NCI-H128 (cell line): ENCODE data around the gene ZFHX3.

ENCODE experiments used
- DNase-seq: peaks from one replicate; lab custom pipeline; 2025; ENCODE audit not compliant: unreplicated experiment; lab: John Stamatoyannopoulos, UW

ZFHX3 gene

DNA sequence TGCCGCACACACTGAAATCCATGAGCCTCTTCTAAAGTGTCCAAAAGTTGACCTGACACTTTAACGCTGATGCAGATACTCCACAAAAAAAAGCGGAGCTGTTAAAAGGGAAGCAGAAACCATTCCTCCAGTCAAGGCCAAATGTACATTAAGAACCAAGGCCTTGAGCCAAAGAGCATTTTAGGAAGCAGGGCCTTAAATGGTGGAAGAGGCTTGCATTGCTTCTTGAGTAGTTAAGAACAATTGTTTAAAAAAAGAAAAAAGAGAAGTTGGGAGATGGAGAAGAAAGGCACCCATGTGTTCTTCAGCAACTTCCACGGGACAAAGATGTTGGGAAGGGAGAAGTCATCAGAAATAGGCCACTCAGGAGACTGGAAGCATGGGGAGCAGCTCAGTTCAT is 6.3 kb downstream of the ZFHX3 start:
- DNase-seq, result no peak

DNA sequence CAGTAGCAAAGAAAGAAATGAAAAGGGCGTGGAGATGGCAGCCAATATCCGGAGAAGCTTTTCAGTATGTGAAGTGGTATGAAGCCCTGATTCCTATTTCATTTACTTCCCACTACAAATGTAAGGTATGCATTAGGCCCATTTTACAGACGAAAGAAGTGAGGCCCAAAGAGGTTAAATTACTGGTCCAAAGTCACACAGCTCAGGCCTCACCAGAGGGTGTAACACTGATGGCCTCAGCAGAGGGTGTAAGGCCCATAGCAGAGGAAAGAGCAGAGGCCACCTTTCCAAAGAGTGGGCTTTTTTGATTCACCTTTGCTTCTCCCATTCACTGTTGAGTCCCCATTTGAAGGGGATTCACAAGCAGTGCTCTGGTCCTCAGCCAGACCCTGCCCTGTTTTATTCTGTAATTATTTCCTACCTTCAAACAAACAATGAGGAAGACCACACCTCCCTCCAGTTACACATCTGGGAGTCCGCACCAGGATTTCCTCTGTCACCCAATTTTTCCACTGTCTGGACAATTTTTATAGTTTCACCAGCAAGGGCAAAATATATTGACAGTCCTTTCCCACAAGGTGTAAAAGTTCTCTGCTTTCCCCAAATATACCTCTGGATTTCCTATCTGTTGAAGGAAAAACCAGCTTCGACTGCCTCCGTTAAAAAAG is 7.1 kb downstream of the ZFHX3 start:
- no peak for DNase-seq

DNA sequence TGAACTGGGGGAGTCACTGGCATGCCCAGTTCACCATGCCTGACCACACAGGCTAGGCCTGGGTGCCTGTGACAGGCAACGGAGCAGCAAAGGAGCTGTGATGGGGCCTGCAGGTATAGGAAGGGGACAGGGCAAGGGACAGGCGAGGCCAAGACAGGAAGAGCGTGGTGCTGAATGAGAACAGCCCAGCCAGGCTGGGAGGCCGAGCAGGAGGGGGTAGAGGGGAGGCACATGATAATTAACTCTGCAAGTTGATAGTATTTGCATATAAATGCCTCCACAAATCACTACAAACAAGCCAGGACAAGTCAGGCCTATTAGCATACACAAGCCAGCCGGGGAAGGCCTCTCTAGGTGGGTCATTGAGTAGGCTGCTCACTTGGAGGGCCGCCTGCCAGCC is 7.8 kb downstream of the ZFHX3 start:
- DNase-seq, result no peak

DNA sequence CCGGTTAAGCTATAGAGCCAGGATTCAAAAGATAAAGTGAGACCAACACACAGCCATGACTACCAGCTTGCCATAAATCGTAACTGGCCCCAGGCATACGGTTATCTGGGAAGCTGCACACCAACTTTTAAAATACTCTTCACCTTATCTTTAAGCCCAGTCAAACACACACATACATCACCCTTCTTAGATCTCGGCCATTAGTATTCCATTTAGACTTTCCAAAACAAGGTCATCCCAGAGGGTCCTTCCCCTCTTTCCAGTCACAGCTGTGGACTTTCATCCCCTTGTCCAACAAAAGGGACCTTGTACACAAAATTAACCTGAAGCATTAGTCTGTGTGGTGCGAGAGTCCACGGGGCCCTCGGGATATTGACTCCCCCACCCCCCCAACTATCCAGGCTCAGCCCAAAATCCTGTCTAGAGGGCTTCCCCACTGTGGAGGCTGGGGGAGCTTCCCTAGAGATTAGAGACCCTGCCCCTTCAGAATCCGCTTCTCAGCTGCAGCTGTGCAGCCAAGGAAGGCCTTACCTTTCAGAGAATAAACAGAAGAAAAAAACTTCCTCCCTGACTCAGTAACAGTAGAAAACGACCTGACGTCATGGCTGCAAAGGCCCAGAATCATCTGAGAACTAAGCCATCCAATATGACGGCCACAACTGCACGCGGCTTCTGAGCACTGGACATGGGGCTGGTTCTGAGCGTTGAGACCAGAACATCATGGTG is 9.9 kb downstream of the ZFHX3 start:
- DNase-seq, result no peak

DNA sequence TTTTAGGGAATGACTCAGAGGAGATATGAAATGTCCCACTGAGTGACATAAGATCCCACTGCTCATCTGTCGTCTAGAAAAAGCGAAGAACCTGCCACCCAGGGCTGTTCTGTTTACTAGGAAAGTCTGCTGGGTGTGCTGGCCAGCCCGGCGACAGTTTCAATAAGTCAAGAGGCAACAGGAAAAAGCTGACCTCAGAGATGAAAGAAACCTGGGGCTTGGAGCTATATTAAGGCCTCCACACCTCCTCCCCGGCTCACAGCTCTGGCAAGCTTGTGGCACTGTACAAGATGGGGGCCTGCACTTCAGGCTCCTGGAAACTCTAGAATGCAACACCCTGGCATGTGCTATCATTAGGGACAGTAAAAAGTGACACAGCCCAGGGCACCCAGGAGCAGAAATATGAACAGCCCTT is 10.6 kb downstream of the ZFHX3 start:
- DNase-seq, result no peak

DNA sequence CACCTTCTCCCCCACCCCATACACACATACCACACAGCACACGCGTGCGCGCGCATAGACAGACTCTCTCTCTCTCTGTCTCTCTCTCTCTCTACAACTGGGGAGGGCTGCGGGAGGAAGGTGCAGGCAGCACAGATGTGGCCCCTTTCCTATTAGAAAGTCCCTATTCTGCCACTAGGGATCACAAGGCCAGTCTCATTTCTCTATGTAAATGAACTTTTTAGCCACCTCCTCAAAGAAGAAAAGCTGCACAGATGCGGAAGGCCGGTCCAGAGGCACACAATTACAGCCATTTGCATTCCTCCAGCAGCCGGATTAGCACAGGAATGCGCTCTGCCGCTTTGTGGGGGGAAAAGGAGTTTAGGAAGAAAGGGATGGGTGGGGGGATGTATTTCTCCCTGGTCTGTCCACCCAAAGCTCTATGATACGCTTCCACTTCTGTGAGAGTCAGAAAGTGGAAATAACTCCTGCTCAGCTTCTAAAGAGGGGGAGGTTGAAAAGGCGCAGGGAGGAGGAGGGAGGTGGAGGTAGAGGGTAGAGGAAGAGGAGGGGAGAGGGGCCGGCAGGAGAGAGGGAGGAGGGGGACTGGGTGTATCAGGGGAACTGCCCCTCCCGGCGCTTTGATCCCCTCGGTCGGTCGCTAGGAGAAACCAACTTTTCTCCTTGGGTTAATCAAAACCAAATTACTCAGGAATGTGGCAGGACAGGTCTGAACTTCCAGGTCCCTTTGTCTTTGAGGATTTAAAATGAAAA is 11.7 kb downstream of the ZFHX3 start:
- DNase-seq, result no peak

DNA sequence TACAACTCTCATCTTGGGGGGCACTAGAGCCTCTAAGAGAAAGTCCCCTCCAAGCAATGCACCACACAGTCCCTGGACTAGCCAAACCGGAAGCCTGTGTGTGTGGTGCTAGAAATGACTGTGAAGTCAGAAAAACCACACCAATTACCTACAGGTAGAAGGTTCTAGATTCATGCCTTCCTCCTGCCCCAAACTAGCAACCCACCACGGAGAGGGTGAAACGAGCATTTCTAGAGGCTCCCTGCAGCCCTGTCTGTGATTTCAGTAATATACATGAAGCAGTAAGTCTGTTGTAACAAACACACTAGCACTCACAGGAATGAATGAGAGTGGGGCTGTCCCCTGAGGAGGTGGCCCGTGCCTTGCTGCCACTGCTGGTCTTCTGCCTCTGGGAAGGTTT is 13.6 kb downstream of the ZFHX3 start:
- no peak for DNase-seq

DNA sequence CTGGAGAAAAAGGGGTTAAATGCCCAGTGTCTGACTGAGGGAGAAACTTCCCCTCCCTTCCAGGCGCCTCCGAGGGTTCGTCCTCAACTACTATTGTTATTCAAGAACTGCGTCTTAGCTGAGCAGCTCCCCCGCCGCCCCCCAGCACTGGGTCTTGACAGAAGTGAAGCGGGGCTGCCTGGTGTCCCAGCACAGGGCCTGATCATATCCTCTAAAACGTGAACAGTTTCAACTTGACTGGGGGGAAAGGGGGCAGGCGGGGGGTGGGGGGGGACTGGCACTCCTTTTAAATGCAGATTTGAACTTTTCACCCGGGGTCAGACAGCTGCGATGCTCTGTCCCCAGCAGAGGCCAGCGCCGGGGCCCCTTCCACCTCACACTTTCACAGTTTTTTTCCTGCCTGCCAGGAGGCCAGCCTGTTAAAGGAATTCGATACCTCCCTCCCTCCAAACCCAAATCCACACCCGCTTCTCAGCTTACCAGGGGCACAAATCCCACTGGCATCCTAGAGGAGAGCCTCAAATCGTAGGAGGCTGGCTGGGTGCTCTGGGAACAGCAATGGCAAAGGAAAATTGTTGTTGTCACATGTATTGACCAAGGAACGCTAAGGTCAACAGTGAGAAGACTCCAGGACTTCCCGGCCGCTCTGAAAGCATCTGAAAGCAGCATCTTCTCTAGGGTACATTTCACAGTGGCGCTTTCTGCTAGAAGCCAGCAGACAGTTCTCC is 14.5 kb downstream of the ZFHX3 start:
- no peak for DNase-seq

DNA sequence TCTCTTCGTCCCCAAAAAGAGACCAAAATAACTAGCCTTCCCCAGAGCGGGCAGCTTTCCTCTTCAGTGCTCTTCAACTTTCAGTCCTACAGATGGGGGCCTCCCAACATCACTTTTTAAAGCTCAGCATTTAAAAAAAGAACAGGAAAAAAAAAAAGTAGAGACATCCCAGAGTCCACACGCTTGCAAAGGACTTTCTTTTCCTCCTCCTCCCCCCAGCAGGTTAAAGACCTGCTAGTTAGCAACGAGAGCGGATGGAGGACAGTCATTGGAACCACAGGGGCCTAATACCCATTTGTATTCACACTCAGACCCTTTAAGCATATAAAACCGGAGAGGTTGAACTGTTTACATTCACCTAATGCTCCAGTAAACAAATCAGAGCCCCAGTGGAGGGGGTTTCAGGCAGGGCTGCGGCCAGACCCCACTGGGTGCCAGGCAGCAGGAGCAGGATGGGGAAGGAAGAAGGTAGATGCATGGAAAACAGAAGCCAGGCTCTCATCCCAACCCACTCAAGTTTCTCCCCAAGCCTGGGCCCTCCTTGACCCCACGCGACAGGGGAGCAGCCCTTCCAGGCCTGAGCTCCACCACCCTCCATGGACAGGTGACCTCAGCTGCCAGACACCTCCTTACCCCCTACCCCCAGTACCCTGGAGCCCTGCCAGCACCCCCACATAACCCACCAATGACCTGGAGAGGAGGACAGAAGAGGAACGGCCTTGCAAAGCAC is 15.2 kb downstream of the ZFHX3 start:
- no peak for DNase-seq

DNA sequence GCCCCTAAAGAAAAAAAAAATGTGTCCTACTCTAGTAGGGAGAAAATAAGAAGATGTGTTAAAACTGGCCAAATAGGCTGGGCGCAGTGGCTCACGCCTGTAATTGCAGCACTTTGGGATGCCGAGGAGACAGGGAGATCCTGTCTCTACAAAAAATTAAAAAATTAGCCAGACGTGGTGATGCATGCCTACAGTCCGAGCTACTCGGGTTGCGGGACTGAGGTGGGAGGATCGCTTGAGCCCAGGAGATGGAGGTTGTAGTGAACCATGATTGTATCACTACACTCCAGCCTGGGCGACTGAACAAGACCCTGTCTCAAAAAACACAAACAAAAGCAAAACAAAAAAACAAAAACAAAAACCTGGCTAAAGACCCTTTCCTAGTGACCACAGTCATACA is 15.9 kb downstream of the ZFHX3 start:
- DNase-seq, result no peak

DNA sequence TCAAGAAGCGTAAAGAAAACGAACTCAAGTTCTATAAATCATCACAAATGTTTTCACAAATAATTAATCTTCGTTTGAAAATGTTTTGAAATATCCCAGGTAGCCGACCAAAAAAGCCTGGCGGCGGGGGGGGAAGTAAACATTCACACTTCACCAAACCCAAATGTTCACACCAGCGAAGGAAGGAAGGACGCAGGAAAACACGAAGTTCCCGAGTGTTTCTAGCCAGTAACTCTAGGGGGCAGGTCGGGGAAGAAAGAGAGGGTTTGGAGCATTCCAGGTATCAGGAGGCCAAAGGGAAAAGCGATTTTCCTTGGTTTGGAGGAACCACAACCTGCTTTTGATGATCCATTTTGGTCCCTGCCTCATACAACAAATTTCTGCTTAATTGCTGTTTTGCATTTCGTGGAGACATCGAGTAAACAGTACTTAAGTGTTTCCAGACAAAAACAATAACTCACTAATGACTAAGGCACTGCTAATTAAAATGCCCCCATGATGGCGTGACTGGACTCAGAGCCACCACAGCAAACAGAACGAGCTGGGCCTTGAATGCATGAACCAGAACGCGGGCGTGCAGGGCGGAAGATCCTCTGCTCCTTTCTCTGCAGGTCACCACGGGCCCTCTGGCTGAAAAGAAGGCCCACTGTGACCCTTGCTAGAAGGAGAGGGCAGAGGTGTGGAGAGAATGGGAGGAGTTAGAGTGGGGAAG is 16.6 kb downstream of the ZFHX3 start:
- DNase-seq, result no peak

DNA sequence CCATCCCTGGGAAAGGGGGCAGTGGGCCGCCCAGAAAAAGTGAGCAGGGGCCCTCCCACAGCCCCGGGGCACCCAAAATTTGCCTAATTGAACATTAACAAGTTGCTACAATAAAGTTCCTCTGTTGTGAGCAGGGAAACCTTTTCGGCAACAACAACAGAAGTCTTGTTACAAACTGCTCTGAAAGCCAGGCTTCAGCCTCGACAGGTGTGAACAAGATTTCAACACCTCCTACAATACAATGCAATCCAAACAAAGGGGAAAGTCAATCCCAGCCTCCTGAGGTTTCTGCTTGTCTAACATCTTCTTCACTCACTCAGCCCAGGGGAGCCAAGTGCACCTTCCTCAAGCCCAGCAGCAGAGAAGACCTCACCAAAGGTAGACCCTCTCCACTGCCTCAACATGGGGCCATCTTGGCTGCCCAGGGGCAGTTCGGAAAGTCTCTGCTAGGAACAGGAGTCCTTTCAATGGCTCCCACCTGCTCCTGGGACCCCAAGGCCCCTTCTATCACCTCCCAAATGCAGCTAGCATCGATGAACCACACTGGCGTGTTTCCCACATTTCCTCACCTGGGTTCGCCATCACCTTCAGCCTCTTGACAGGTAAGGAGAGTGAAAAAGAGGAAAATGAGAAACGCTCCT is 19.1 kb downstream of the ZFHX3 start:
- no peak for DNase-seq

DNA sequence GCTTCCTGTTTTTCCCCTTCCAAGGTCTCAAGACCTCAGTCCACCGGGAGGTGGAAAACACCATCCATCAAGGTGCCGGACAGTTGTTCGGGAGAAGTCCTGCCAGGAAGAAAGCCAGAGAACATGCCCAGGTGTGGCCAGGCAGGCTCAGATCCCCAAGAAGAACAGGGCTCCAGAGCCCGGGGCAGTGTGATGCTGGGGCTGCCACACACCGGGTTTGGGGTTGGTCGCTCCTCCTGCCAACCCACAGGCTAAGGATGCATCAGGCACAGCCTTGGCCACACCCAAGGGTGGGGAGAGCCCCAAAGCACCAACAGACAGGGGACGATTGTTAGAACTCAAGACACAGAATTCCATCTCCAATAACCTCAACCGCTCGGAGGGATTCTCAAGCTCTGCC is 19.7 kb downstream of the ZFHX3 start:
- DNase-seq, result no peak

DNA sequence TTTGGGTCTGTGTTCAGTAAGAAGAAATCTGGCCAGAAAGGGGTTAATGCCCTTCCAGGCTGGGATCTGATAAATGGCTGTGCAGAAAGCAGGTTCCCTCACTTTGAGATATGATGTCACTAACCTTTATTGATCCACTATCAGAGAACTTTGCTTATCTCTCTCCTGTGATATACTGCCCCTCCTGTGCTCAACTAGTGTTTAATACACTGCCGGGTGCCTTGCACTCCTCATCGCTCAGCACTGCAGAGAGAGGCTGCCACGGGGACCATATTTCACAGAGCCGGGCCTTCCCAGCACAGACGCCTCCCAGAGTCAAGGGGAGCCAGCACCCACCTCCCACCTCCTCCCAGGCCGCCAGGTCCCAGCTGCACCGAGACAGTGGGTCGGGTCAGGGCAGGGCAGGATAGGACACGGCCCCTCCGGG is 20.2 kb downstream of the ZFHX3 start:
- no peak for DNase-seq

DNA sequence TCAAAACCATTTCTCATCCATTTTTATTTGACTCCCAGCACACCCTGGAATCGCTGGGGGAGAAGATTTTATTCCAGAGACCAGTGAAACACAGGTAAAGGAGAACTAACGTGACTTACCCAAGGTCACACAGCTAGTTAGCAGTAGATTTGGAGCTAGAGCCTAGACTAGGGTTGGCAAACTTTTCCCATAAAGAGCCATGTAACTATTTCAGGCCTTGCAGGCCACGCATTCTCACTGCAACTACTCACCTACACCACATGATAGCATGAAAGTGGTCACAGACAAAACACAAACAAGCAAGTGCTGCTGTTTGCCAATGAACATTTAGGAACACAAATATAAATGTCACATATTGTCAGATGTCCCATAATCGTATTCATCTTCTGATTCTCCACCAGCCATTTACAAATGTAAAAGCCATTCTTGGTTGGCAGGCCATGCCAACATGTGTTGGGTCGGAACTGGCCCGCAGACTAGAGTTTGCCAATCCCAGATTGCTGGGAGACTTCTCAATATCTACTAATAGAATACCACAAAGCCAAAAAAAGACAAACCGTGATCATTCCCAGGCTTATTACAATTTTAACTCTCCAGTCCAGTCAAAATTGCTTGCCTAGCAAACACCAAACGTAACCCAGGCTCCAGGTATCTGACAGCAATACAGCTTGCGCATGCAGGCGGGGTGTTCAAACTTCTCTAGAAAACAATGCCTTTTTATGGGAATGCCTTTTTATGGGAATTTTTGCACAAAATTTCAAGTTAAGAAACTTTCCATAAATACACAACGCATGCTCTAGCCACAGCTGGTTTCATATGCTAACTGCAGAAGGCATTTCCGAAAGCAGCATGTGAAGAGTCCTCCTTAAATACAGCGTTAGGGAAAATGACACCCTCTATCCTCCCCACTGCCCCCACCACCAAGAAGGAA is 20.9 kb downstream of the ZFHX3 start:
- no peak for DNase-seq

DNA sequence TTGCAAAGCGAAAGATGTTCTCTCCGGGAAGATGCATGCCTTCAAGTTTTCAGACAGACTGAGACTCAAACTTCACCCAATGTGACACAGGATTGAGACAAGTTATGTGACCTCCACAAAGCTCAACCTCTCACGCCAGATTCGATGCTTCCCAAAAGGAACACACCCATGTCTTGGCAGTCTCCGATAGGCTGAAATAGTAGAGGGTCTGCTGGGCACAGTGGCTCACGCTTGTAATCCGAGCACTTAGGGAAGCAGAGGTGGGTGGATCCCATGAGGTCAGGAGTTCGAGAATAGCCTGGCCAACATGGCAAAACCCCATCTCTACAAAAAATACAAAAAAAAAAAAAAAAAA is 22.1 kb downstream of the ZFHX3 start:
- no peak for DNase-seq

DNA sequence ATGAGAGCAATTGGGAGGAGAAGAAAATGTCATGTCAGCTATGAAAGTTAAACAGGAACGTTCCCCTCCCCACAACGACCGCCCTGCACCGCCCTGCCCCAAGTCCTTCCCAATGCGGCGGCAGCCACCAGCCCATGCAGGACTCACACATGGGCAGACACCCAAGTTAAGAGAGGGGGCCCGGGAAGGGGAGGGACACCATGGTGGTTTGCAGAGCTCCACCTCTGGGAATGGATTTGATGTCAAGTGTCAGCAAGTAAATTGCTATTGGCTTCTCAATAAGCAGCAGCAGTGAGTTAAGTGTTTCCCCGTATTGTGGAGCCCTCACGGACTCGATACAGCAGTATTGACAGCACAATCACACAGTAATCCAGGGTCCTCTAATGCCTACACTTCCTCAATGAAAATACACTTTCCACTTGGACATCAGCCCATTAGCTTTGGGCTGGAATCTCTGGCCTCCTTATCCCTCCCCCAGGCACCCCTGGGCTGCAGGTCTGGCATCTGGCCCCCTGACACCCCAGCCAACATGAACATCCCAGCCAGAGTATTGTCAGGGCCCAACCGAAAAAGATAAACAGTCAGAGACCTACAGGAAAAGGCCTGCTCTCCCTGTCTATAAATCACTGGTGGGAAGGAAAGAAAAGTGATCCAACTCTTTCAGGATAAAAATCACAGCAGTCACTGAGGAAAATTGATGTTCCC is 22.6 kb downstream of the ZFHX3 start:
- DNase-seq, result no peak

DNA sequence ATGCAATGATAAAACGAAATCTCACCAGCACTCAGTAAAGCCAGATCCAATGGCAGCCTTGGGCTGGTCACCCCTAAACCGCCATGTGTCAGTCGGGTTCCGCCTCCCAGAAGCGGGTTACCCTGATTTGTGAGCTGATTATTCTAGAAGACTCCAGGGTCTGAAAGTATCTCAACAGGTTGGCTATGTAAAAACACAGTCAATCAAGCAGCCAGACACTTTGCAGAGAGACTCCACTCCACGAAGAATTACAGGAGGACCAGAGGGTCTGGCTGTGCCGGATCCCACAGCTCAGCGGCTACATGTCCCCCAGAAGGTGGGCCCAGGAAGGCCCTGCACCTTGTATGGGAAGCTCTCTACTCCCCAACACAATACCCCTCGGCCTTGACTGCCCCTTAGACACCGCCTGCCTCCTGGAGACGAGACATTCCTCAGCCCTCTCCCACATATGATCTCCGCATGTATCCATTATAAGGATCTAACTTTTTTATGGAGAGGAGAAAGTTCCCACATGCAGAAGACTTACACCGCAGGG is 23.3 kb downstream of the ZFHX3 start:
- no peak for DNase-seq
